Gastroesophageal sphincter (tissue), 4 donors: ENCODE data around the gene SNX1. TPM values are rescaled to one million over a fixed set of nuclear protein-coding genes. Genes with fewer than 3 reads are reported as not detected.

Experiments
- ATAC-seq: fragments of 150-250 bp; one replicate; pipeline ENCODE4 v1.9.1; 2016; ENCODE audit warnings: mild to moderate bottlenecking, moderate library complexity
- H3K27ac ChIP-seq, 4 donors: fragments of 200-600 bp; sonication (generic) in 3 of 4; 1 replicate in 3 of 4; 2 replicates in 1 of 4; pipeline ENCODE4 v1.5.1; 2016 to 2019
- H3K27me3 ChIP-seq: fragments of 200-600 bp; sonication (generic); one replicate; pipeline ENCODE4 v1.5.1; 2019
- H3K36me3 ChIP-seq, 2 donors: fragments of 200-600 bp; sonication (generic); one replicate each; pipeline ENCODE4 v1.5.1; 2019; ENCODE audit warnings: control low read depth in 1 of 2
- H3K4me1 ChIP-seq, 3 donors: fragments of 200-600 bp; sonication (generic); 1 replicate in 2 of 3; 2 replicates in 1 of 3; pipeline ENCODE4 v1.5.1; 2016 to 2019; ENCODE audit warnings: control low read depth in 2 of 3
- H3K4me3 ChIP-seq, 2 donors: fragments of 200-600 bp; sonication (generic); one replicate each; pipeline ENCODE4 v1.5.1; 2019; ENCODE audit warnings: mild to moderate bottlenecking in 1 of 2, moderate library complexity in 1 of 2
- H3K9me3 ChIP-seq, 3 donors: fragments of 200-600 bp; sonication (generic); one replicate each; pipeline ENCODE4 v1.5.1; 2017 to 2019; ENCODE audit warnings: control low read depth in 2 of 3
- CTCF ChIP-seq, 4 experiments: fragments of 200-600 bp in 2 of 4; fragments of 450-650 bp in 2 of 4; sonication (generic) in 1 of 4; IDR thresholded peaks; one replicate each; pipeline ENCODE4 v1.5.1; 2017 to 2019; ENCODE audit warnings: antibody characterized with exemption in 4 of 4, mild to moderate bottlenecking in 2 of 4, moderate library complexity in 2 of 4
- EP300 ChIP-seq: sonication (generic); formaldehyde crosslinking; IDR thresholded peaks from one replicate; pipeline ENCODE4 v1.6.1; 2017; ENCODE audit warnings: antibody characterized with exemption, mild to moderate bottlenecking
- POLR2A ChIP-seq, 2 donors: fragments of 450-650 bp; IDR thresholded peaks; one replicate each; pipeline ENCODE4 v1.6.1; 2017; ENCODE audit warnings: antibody characterized with exemption in 2 of 2, mild to moderate bottlenecking in 2 of 2, moderate library complexity in 1 of 2
- POLR2AphosphoS5 ChIP-seq: sonication (generic); formaldehyde crosslinking; IDR thresholded peaks from one replicate; pipeline ENCODE4 v1.6.1; 2017; ENCODE audit warnings: antibody characterized with exemption
- WGBS, 2 donors: methylation state at CpG; one replicate each; pipeline ENCODE4 v1.1.5; 2018; ENCODE audit warnings: low coverage in 1 of 2; 5-methylcytosine and 5-hydroxymethylcytosine counted together
- total RNA-seq, 4 donors: library from RNA; depleted of rRNA; stranded (reverse); fragments of >200 nt; gene quantifications; one replicate each; pipeline ENCODE4 v1.1.0, GENCODE V29; 2016

SNX1 gene
- total RNA-seq, 4 donors from 2014 or later, result 67.9 to 103 (median 87.8) TPM

GRCh38 chr15:64122936-64123351 is 27.2 kb downstream of the SNX1 start:
- Histone ChIP-seq H3K9me3 (no peaks in the 10 kb centered on the region), H3K27me3 (no peaks in the 10 kb centered on the region), H3K27ac (no peak overlapping the region), H3K4me1 (no peaks in the 10 kb centered on the region), H3K4me3 (no peak overlapping the region), H3K36me3 (peaks cover 20 to 99% of the 10 kb centered on the region in 2 donors)
- peak; percentile 13 for ATAC-seq
- TF ChIP-seq POLR2A (IDR thresholded peaks at IDR 0.05), result no peak
- TF ChIP-seq EP300, result no peak
- TF ChIP-seq POLR2AphosphoS5, result no peak
- TF ChIP-seq CTCF (IDR thresholded peaks at IDR 0.05), result no peak
- WGBS, 2 donors, result 94% methylated on average over 3 of the region's 3 CpGs; no CpG with 5 or more reads in 1 of the 2 donors

- ATAC-seq, result no peak
- Histone ChIP-seq H3K4me1 (no peaks in the 10 kb centered on the region), H3K9me3 (no peaks in the 10 kb centered on the region), H3K27ac (no peak overlapping the region), H3K36me3 (peaks cover 23 to 99% of the 10 kb centered on the region in 2 donors), H3K4me3 (no peak overlapping the region), H3K27me3 (no peaks in the 10 kb centered on the region)
- WGBS, 2 donors, result 58 to 83% methylated on average over 3 of the region's 3 CpGs
- TF ChIP-seq CTCF (IDR thresholded peaks at IDR 0.05) (no peak), EP300 (no peak), POLR2A (IDR thresholded peaks at IDR 0.05) (no peak), POLR2AphosphoS5 (no peak)
Observed at GRCh38 chr15:64125978-64126377, 30.2 kb downstream of the SNX1 start.

GRCh38 chr15:64127521-64128270 is 31.9 kb downstream of the SNX1 start:
- no peak for ATAC-seq
- TF ChIP-seq EP300 (no peak), CTCF (IDR thresholded peaks at IDR 0.05) (no peak), POLR2AphosphoS5 (no peak), POLR2A (IDR thresholded peaks at IDR 0.05) (no peak)
- H3K4me1 ChIP-seq, result no peaks in the 10 kb centered on the region
- no peaks in the 10 kb centered on the region for H3K9me3 ChIP-seq
- 74 to 86% methylated on average over 6 of the region's 6 CpGs for WGBS, 2 donors
- peaks cover 20 to 99% of the 10 kb centered on the region in 2 donors for H3K36me3 ChIP-seq
- no peaks in the 10 kb centered on the region for H3K27me3 ChIP-seq
- H3K27ac ChIP-seq, result no peak overlapping the region
- no peak overlapping the region for H3K4me3 ChIP-seq

- H3K4me1 ChIP-seq, result no peaks in the 10 kb centered on the region
- no peak for ATAC-seq
- H3K4me3 ChIP-seq, result no peak overlapping the region
- H3K36me3 ChIP-seq, result peaks cover 15 to 99% of the 10 kb centered on the region in 2 donors
- H3K27ac ChIP-seq, result no peak overlapping the region
- TF ChIP-seq POLR2A (IDR thresholded peaks at IDR 0.05) (no peak), EP300 (no peak), POLR2AphosphoS5 (no peak), CTCF (IDR thresholded peaks at IDR 0.05) (no peak)
- no peaks in the 10 kb centered on the region for H3K9me3 ChIP-seq
- WGBS, 2 donors, result 100% methylated on average over 1 of the region's 3 CpGs; no CpG with 5 or more reads in 1 of the 2 donors
- no peaks in the 10 kb centered on the region for H3K27me3 ChIP-seq
Observed at GRCh38 chr15:64130159-64130558, 34.4 kb downstream of the SNX1 start.

- Histone ChIP-seq H3K4me1 (no peaks in the 10 kb centered on the region), H3K36me3 (peaks cover 15 to 100% of the 10 kb centered on the region in 2 donors), H3K27me3 (no peaks in the 10 kb centered on the region), H3K4me3 (no peak overlapping the region), H3K9me3 (no peaks in the 10 kb centered on the region), H3K27ac (no peak overlapping the region)
- TF ChIP-seq EP300, result no peak
- no peak for TF ChIP-seq CTCF (IDR thresholded peaks at IDR 0.05)
- no peak for TF ChIP-seq POLR2AphosphoS5
- TF ChIP-seq POLR2A (IDR thresholded peaks at IDR 0.05), result no peak
- 80 to 81% methylated on average over 5 of the region's 7 CpGs for WGBS, 2 donors
- ATAC-seq, result no peak
Observed at GRCh38 chr15:64131547-64131946, 35.8 kb downstream of the SNX1 start.
